Right lobe of liver (tissue), 6 donors: ENCODE measurements around the gene BPIFB6. TPM values are rescaled to one million over a fixed set of nuclear protein-coding genes. Genes with fewer than 3 reads are reported as not detected.

Source experiments
- ATAC-seq, 4 donors: fragments of 200-7000 bp; cut with Tn5 transposase; one replicate each; pipeline ENCODE4 v1.9.1; 2020; ENCODE audit warnings: mild to moderate bottlenecking in 4 of 4, moderate library complexity in 4 of 4
- DNase-seq, 3 donors: peaks; one replicate each; pipeline ENCODE4 v3.0.0-alpha.2; 2020
- H3K27ac ChIP-seq, 3 donors: fragments of 200-600 bp; one replicate each; pipeline ENCODE4 v1.8.0; 2022
- H3K27me3 ChIP-seq, 2 donors: fragments of 200-600 bp; one replicate each; pipeline ENCODE4 v1.8.0; 2022
- H3K36me3 ChIP-seq, 4 donors: fragments of 200-600 bp; sonication (generic) in 1 of 4; one replicate each; pipeline versions ENCODE4 v1.5.1 to v1.8.0; 2017 to 2022; ENCODE audit warnings: control low read depth in 1 of 4
- H3K4me1 ChIP-seq, 4 donors: fragments of 200-600 bp; sonication (generic) in 1 of 4; one replicate each; pipeline versions ENCODE4 v1.5.1 to v1.8.0; 2017 to 2022; ENCODE audit warnings: control low read depth in 1 of 4
- H3K4me3 ChIP-seq, 3 donors: fragments of 200-600 bp; one replicate each; pipeline ENCODE4 v1.8.0; 2022
- H3K9me3 ChIP-seq, 4 donors: fragments of 200-600 bp; sonication (generic) in 1 of 4; one replicate each; pipeline versions ENCODE4 v1.5.1 to v1.8.0; 2017 to 2022; ENCODE audit warnings: control low read depth in 1 of 4
- POLR2A ChIP-seq: fragments of 450-650 bp; IDR thresholded peaks from one replicate; pipeline ENCODE4 v1.6.1; 2017; ENCODE audit warnings: antibody characterized with exemption, mild to moderate bottlenecking
- WGBS: methylation state at CpG from one replicate; pipeline ENCODE4 v1.1.6; 2018; ENCODE audit warnings: low coverage, low lambda C conversion rate; ENCODE audit not compliant: insufficient coverage; ENCODE audit errors: missing lambda C conversion rate; 5-methylcytosine and 5-hydroxymethylcytosine counted together
- intact Hi-C, 2 donors: fragments of 100-400 bp; cut with DNase I; formaldehyde crosslinking; loops; one replicate each; pipeline versions ENCODE4 v1.11.2 to v1.14.1; 2022
- total RNA-seq, 6 experiments: library from RNA; depleted of rRNA in 2 of 6; stranded (reverse); fragments of >200 nt in 2 of 6; fragmentation: NEBNext Ultra II Directional in 3 of 6; extraction: Animal tissue kit (Norgen Biotek cat#: 25700) in 3 of 6; gene quantifications; one replicate each; pipeline versions ENCODE4 v1.1.0 to v1.2.4, GENCODE V29; 2016 to 2023
- TF ChIP-seq, protein P1 (sequence below), 4 donors: fragments of 200-600 bp in 3 of 4; fragments of 450-650 bp in 1 of 4; IDR thresholded peaks; one replicate each; pipeline versions ENCODE4 v1.5.1 to v1.8.0; 2016 to 2022; ENCODE audit warnings: antibody characterized with exemption in 4 of 4, mild to moderate bottlenecking in 2 of 4
- donor health status: DM: no; HTN: yes; CAD: no.
- donor health status: DM: no; HTN: no; CAD: no.
- donor health status: DM: no; HTN: no; CAD: no.
- donor health status: DM: no; HTN: yes; CAD: no.
- donor health status: DM: no; HTN: yes; CAD: no.

The BPIFB6 gene
- total RNA-seq, 6 experiments from 2014 or later: not detected

GRCh38 chr20:33010674-33011449 is 20.6 kb upstream of the BPIFB6 start:
- Histone ChIP-seq H3K27ac (no peak overlapping the region), H3K27me3 (no peaks in the 10 kb centered on the region), H3K4me1 (peaks cover 0 to 8% (median 0%) of the 10 kb centered on the region in 4 donors), H3K36me3 (no peaks in the 10 kb centered on the region), H3K4me3 (no peak overlapping the region), H3K9me3 (no peaks in the 10 kb centered on the region)
- no peak for ATAC-seq
- TF ChIP-seq, protein P1, sequence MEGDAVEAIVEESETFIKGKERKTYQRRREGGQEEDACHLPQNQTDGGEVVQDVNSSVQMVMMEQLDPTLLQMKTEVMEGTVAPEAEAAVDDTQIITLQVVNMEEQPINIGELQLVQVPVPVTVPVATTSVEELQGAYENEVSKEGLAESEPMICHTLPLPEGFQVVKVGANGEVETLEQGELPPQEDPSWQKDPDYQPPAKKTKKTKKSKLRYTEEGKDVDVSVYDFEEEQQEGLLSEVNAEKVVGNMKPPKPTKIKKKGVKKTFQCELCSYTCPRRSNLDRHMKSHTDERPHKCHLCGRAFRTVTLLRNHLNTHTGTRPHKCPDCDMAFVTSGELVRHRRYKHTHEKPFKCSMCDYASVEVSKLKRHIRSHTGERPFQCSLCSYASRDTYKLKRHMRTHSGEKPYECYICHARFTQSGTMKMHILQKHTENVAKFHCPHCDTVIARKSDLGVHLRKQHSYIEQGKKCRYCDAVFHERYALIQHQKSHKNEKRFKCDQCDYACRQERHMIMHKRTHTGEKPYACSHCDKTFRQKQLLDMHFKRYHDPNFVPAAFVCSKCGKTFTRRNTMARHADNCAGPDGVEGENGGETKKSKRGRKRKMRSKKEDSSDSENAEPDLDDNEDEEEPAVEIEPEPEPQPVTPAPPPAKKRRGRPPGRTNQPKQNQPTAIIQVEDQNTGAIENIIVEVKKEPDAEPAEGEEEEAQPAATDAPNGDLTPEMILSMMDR (IDR thresholded peaks at IDR 0.05): no peak
- TF ChIP-seq POLR2A: no peak
- DNase-seq: no peak
- WGBS: no CpG with 5 or more reads among the region's 8 CpGs
- intact Hi-C loops: no loop called here

GRCh38 chr20:33012327-33013189 is 18.9 kb upstream of the BPIFB6 start:
- Histone ChIP-seq H3K27me3 (no peaks in the 10 kb centered on the region), H3K9me3 (no peaks in the 10 kb centered on the region), H3K4me3 (no peak overlapping the region), H3K27ac (no peak overlapping the region), H3K4me1 (peaks cover 0 to 3% (median 0%) of the 10 kb centered on the region in 4 donors), H3K36me3 (no peaks in the 10 kb centered on the region)
- 80% methylated on average over 12 of the region's 15 CpGs for WGBS
- TF ChIP-seq, protein P1 (IDR thresholded peaks at IDR 0.05): no peak
- TF ChIP-seq POLR2A: no peak
- no peak for DNase-seq
- no peak for ATAC-seq
- intact Hi-C loops: no loop called here

DNA sequence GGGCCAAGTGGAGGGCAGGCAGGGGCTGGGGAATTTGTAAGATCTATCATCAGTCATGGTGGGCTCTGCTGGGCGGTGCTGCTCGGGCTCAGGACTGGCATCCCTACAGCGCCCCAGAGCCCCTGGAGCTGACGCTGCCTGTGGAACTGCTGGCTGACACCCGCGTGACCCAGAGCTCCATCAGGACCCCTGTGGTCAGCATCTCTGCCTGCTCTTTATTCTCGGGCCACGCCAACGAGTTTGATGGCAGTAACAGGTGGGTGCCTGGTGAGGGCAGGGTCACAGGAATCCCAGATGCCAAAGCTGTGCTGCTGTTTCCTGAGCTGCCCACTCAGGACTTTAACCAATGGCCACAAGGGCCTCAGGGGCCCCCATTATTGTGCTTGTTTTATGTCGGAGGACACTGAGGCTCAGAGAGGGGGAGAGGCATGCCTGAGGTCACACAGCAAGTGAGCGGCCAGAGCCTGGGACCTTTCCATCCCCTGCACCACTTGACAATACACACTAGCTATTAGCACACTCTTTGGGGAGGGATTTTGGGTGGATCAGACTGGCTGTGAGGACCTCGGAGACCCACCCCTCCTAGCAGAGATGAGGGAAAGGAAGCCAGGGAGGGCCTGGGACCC is 17.6 kb upstream of the BPIFB6 start:
- no peak for DNase-seq
- TF ChIP-seq, protein P1 (IDR thresholded peaks at IDR 0.05): no peak
- no peak for TF ChIP-seq POLR2A
- Histone ChIP-seq H3K27ac (no peak overlapping the region), H3K27me3 (no peaks in the 10 kb centered on the region), H3K4me1 (no peaks in the 10 kb centered on the region), H3K36me3 (no peaks in the 10 kb centered on the region), H3K4me3 (no peak overlapping the region), H3K9me3 (no peaks in the 10 kb centered on the region)
- no peak for ATAC-seq
- no CpG with 5 or more reads among the region's 12 CpGs for WGBS
- intact Hi-C loops: no loop called here

DNA sequence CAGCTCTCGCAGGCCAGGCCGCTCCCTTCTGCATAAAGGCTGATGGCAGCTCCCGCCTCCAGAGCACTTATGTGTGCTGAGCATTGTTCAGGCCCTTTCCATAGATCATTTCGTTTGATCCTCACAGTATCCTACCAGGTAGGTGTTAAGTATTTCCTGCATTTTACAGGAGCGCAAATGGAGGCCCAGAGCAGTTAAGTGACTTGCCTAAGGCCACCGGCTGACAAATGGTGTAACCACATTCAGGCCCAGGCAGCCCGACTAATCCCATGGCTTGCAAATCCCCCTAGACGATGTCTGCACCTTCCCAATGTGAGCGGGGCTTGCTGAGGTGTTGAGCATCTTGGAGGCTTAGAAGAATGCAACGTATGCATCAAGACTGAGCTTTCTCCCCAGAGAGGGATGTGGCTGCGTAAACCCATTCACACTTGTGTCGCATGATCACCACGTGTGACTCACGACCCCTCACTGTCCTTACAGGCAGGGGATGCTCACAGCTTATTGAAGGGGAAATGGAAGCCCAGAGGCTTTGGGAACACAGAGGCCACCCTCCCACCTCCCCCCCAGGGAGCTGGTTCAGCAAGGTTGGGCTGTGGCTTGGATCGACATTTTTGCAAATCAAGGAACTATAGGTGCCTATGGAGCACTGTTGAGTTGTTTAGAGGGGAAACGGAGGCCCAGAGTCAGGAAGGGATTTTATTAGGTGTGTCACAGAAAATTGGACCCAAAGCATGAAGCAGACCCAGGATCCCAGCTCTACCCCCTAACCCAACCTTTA is 16.9 kb upstream of the BPIFB6 start:
- ATAC-seq: no peak
- WGBS: 61% methylated on average over 8 of the region's 16 CpGs

More for the DNA sequence above, 16.9 kb upstream of the BPIFB6 start:
- Histone ChIP-seq H3K9me3 (no peaks in the 10 kb centered on the region), H3K27me3 (no peaks in the 10 kb centered on the region), H3K27ac (no peak overlapping the region), H3K36me3 (no peaks in the 10 kb centered on the region), H3K4me1 (no peaks in the 10 kb centered on the region), H3K4me3 (no peak overlapping the region)
- intact Hi-C loops: no loop called here
- DNase-seq: no peak
- no peak for TF ChIP-seq POLR2A
- TF ChIP-seq, protein P1 (IDR thresholded peaks at IDR 0.05): no peak
